Measurements from ENCODE around the gene TMEM184A.

DNA sequence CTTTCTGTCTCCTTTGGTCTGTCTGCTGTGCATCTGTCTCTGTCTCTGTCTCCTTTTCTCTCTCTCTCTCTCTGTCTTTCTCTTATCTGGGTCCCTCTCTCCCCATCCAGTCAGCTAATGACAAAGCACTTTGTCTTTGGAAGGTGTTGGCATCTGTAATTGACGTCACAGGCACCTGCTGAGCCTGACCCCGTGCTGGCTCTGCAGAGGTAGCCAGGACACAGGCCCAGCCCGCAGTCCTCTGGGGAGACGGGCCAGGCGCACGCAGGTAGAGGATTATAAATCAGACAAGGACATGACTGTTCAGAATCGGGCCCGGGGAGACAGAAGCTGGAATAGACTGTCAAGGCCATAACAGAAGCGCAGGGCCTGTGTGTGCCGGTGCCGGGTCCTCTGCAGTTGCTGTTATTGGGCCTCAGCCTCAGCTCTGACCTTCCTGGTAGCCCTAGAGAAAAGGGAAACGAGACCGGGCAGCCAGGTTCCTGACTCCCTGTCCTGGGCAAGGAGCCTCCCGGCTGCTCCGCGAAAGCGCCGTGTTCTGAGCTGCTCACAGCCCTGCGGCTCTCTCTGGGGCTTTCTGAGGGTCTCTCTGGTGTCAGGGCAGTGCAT is 24.5 kb upstream of the TMEM184A start:
- TF ChIP-seq CTCF (conservative IDR thresholded peaks at IDR 0.05; ENCODE audit: low read depth, low read length) (no peak), MAZ (IDR thresholded peaks at IDR 0.05; ENCODE audit: borderline replicate concordance, low read depth, low read length) (no peak)
